Measurements from ENCODE around the gene STOX1. TPM values are rescaled to one million over a fixed set of nuclear protein-coding genes. Genes with fewer than 3 reads are reported as not detected.
"Not testable (repeated sequence)": the region's sequence is repeated elsewhere in the genome, so short reads cannot be mapped to it uniquely, and the experiment has no call there.

The STOX1 gene
- total and polyA plus RNA-seq, 8 donors = 0.73 to 1.8 (median 1.1) TPM

DNA sequence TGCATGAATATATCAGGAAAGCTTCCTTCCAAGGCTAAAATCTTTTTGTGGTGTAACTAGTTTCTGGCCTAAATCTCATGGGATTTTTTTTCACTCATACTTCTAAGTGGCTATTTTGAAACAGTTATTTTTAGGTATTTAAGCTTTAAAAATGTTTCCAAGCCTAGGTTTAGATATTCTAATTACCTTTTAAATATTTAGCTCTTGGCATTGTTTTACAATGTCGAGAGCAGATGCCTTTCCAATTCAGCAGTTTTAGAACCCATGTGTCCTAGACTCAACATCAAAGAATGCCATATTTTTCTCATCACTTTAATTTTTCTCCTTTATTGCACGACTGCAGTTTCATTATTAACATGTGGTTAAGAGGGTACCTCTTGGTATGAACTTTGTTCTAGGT, 27.1 kb upstream of the STOX1 start:
- Histone ChIP-seq H3K36me3 (no peaks in the 10 kb centered on the region), H3K27ac (no peak overlapping the region), H3K4me3 (no peak overlapping the region), H3K27me3 (no peaks in the 10 kb centered on the region), H3K4me1 (no peaks in the 10 kb centered on the region), H3K9me3 (no peaks in the 10 kb centered on the region)
- ATAC-seq (no peak), DNase-seq (no peak), FAIRE-seq (no peak)
- 67 to 87% methylated on average over 2 of the region's 2 CpGs for WGBS, 2 donors
- intact Hi-C loops (cut with DNase I) = no loop called here
- TF ChIP-seq, protein P1, sequence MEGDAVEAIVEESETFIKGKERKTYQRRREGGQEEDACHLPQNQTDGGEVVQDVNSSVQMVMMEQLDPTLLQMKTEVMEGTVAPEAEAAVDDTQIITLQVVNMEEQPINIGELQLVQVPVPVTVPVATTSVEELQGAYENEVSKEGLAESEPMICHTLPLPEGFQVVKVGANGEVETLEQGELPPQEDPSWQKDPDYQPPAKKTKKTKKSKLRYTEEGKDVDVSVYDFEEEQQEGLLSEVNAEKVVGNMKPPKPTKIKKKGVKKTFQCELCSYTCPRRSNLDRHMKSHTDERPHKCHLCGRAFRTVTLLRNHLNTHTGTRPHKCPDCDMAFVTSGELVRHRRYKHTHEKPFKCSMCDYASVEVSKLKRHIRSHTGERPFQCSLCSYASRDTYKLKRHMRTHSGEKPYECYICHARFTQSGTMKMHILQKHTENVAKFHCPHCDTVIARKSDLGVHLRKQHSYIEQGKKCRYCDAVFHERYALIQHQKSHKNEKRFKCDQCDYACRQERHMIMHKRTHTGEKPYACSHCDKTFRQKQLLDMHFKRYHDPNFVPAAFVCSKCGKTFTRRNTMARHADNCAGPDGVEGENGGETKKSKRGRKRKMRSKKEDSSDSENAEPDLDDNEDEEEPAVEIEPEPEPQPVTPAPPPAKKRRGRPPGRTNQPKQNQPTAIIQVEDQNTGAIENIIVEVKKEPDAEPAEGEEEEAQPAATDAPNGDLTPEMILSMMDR (IDR thresholded peaks at IDR 0.05) = no peak

DNA sequence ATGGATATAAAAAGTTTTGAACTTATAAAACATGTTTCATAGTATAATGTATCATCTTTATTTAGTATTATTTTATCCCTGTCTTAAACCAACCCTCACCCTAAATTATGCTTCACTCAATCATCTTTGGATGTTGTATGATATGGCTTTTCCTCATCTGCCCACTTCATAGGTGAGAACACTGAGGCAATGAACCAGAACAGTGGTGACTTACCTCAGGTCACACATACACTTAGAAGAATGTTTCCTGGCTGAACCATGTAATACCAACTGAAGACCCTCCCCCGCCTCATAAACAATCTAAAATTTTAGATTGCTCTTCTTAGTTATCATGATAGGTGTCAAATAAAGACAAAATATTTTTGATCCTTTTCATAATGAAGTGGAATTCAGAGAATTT, 22.6 kb upstream of the STOX1 start:
- FAIRE-seq (no peak), DNase-seq (no peak), ATAC-seq (no peak)
- Histone ChIP-seq H3K4me3 (no peak overlapping the region), H3K27ac (no peak overlapping the region), H3K9me3 (no peaks in the 10 kb centered on the region), H3K4me1 (no peaks in the 10 kb centered on the region), H3K27me3 (no peaks in the 10 kb centered on the region), H3K36me3 (no peaks in the 10 kb centered on the region)
- 95 to 100% methylated on average over 1 of the region's 1 CpG for WGBS, 2 donors
- intact Hi-C loops (cut with DNase I) = no loop called here
- TF ChIP-seq, protein P1 (IDR thresholded peaks at IDR 0.05) = no peak

DNA sequence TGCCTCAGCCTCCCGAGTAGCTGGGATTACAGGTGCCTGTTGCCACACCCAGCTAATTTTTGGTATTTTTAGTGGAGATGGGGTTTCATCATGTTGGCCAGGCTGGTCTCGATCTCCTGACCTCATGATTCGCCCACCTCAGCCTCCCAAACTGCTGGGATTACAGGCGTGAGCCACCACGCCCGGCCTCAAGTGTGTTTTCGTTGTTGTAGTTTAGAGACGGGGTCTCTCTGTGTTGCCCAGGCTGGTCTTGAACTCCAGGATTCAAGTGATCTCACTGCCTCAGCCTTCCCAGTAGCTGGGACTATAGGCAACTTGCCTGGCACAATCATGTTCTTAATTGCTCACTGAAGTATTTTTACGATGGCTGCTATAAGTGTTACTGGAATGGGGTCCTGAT, 16.5 kb upstream of the STOX1 start:
- H3K4me1 ChIP-seq; H3K27me3 ChIP-seq; H3K9me3 ChIP-seq; H3K4me3 ChIP-seq; DNase-seq; FAIRE-seq; ATAC-seq; intact Hi-C loops (cut with DNase I); H3K36me3 ChIP-seq; H3K27ac ChIP-seq: not testable (repeated sequence)
- 80 to 90% methylated on average over 9 of the region's 9 CpGs for WGBS, 2 donors

DNA sequence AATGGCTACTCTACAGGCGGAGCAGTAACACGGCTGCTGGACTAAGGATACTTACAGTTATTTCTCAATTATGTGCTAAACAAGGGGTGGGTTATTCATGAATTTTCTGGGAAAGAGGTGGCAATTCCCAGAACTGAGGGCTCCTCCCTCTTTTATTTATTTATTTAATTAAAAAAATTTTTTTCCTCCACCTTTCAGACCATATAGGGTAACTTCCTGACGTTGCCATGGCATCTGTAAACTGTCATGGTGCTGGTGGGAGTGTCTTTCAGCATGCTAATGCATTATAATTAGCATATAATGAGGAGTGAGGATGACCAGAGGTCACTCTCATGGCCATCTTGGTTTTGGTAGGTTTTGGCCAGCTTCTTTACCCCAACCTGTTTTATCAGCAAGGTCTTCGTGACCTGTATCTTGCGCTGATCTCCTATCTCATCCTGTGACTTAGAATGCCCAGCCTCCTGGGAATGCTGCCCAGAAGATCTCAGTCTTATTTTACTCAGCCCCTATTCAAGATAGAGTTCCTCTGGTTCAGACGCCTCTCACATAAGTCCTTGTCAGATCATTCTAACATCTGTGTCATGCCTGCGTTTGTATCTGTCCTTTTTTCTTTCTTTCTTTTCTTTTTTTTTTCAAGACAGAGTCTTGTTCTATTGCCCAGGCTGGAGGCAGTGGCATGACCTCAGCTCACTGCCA, 15.9 kb upstream of the STOX1 start:
- FAIRE-seq (no peak), ATAC-seq (no peak), DNase-seq (no peak)
- 69 to 75% methylated on average over 7 of the region's 7 CpGs for WGBS, 2 donors
- Histone ChIP-seq H3K4me3 (no peak overlapping the region), H3K27me3 (no peaks in the 10 kb centered on the region), H3K9me3 (no peaks in the 10 kb centered on the region), H3K27ac (no peak overlapping the region), H3K4me1 (no peaks in the 10 kb centered on the region), H3K36me3 (no peaks in the 10 kb centered on the region)
- intact Hi-C loops (cut with DNase I) = no loop called here
- TF ChIP-seq, protein P1 (IDR thresholded peaks at IDR 0.05) = no peak

DNA sequence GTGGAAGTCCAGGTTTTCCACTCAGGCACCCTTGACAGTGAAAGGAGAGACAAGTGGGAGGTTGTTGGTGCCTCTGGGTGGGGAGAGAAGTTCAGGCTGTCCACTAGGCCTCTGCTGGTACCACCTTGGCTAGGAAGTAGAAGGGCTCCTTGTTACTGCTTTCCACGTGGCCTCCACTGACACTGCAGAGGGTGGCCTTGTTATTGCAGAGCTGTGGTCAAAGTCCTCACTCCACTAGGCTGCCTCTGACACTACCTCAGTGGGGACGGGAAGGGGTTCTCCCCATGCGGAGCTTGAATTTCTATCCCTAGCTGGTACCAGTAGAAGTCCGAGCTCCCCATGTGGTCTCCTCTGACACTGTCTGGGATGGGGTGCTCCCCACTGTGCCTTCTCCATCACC, 14.9 kb upstream of the STOX1 start:
- ATAC-seq (no peak), DNase-seq (no peak), FAIRE-seq (no peak)
- H3K4me3 ChIP-seq = no peak overlapping the region
- H3K27ac ChIP-seq = no peak overlapping the region
- 84 to 87% methylated on average over 4 of the region's 4 CpGs for WGBS, 2 donors
- no peaks in the 10 kb centered on the region for H3K36me3 ChIP-seq
- no peaks in the 10 kb centered on the region for H3K9me3 ChIP-seq
- H3K27me3 ChIP-seq = no peaks in the 10 kb centered on the region
- H3K4me1 ChIP-seq = no peaks in the 10 kb centered on the region
- intact Hi-C loops (cut with DNase I) = no loop called here
- TF ChIP-seq, protein P1 (IDR thresholded peaks at IDR 0.05) = no peak

Measured in pancreas (tissue), 10 donors.